ENCODE results near the gene CHERP. TPM values are rescaled to one million over a fixed set of nuclear protein-coding genes. Genes with fewer than 3 reads are reported as not detected.

The CHERP gene
- total and polyA plus RNA-seq, 2 of the 4 experiments (the other 2 are of a cell fraction): 0.54 to 13.5 TPM

DNA sequence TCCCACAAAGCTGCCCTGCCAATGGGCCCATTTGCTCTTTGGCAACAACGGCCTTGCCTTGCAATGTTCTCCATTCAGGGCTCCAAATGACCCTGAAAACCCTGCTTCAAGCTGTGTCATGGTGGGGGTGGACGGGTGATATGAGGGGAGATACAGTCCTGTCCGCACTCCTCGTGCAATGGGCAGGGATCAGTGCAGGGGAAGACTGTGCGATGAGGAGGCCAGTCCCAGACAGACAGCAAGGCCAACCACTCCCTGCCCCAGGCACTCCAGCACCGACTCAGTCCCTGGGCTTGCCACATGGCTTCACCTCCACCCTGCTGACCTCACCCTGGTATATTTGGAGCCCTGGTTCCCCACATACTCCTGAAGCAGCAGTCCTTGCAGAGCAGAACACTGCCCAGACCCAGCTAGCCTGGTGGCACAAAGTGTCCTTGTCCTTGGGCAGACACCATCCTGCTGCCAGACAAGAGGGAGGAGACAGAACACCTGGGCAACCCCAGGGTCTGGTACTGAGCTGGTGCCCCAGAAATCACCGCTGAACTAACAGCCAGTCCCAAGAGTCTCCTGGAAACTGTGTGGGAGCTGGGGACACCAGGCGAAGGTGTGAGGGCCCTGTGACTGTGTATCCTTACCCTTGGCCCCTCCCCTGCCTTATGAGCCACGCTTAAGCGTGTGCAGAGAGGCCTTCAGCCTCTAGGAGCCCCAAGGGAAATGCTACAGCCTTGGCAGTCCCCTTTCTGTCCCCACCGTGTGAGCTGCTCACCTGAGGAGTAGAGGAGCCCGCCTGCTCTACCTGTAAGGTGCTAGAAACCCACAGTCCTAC, 39.1 kb upstream of the CHERP start:
- peaks cover 18% of the 10 kb centered on the region for H3K36me3 ChIP-seq (ENCODE audit: control insufficient read depth, insufficient read depth, low read length)

More for the DNA sequence above, 39.1 kb upstream of the CHERP start:
- H3K56ac ChIP-seq (ENCODE audit: extremely low read depth, insufficient read depth, low read length): no peak overlapping the region
- H3K9me1 ChIP-seq (ENCODE audit: insufficient read depth, low read length): peaks cover 36% of the 10 kb centered on the region
- CTCF ChIA-PET: no interaction called here
- ATAC-seq (ENCODE audit: low read depth) (no peak), DNase-seq (no peak)
- H4K20me1 ChIP-seq (ENCODE audit: insufficient read depth, low read length): peaks cover 94% of the 10 kb centered on the region
- 85% methylated on average over 3 of the region's 12 CpGs; no CpG with 5 or more reads in 1 of the 2 experiments for WGBS, 2 experiments (ENCODE audit: extremely low coverage in 2 of 2, insufficient read length in 1 of 2)
- H2AFZ ChIP-seq (replicated peaks; ENCODE audit: low read length, poor library complexity): no peak overlapping the region
- H3K4me3 ChIP-seq (ENCODE audit: insufficient read depth, low read depth, low read length): no peak overlapping the region
- H4K5ac ChIP-seq (ENCODE audit: low read depth, low read length): no peak overlapping the region
- H3K14ac ChIP-seq (replicated peaks; ENCODE audit: low read depth, low read length): no peak overlapping the region
- no TSS peak for BruUV-seq (replicated peaks)
- no peak overlapping the region for H4K8ac ChIP-seq (ENCODE audit: low read depth in 2 of 2, low read length in 2 of 2)
- H3K27me3 ChIP-seq (ENCODE audit: control insufficient read depth, insufficient read depth, low read length): no peaks in the 10 kb centered on the region
- H2BK15ac ChIP-seq (ENCODE audit: low read depth, low read length): no peak overlapping the region; the same call in 2 of the 3 replicates
- in situ Hi-C loops (cut with MboI; ENCODE audit: low sequenced_read_pairs) (loop anchor here (5.0 kb wide), 1 partner anchor 46 kb away; the partner anchor contains the start of gene MED26), dilution Hi-C loops (cut with HindIII; ENCODE audit: low sequenced_read_pairs, unreplicated experiment) (no loop called here), intact Hi-C loops (cut with micrococcal nuclease) (no loop called here)
- no peak overlapping the region for H2BK120ac ChIP-seq (ENCODE audit: low read depth, low read length)
- no peak for TF ChIP-seq MAZ (IDR thresholded peaks at IDR 0.05; ENCODE audit: borderline replicate concordance, low read depth, low read length)
- no peak overlapping the region for H3K4me2 ChIP-seq (ENCODE audit: low read depth, low read length)
- no peak overlapping the region for H3K27ac ChIP-seq (ENCODE audit: insufficient read depth, low read length)
- H2BK5ac ChIP-seq (ENCODE audit: low read depth, low read length, poor library complexity, severe bottlenecking): no peak overlapping the region
- peaks cover 40 to 89% of the 10 kb centered on the region in 2 experiments for H3K79me1 ChIP-seq (ENCODE audit: low read depth in 1 of 2, low read length in 2 of 2)
- no peak overlapping the region for H2BK20ac ChIP-seq (ENCODE audit: low read depth, low read length)
- no peak overlapping the region for H3K9ac ChIP-seq (ENCODE audit: low read depth, low read length)
- peaks cover 16% of the 10 kb centered on the region for H3K4me1 ChIP-seq (ENCODE audit: control insufficient read depth, insufficient read depth, low read length)
- no peak overlapping the region for H3K18ac ChIP-seq (ENCODE audit: low read depth, low read length)
- no peak overlapping the region for H3K4ac ChIP-seq (ENCODE audit: low read depth, low read length)
- no peak overlapping the region for H3K23ac ChIP-seq (ENCODE audit: low read depth, low read length)
- no peak overlapping the region for H4K91ac ChIP-seq (ENCODE audit: insufficient read depth, low read depth, low read length)
- no peak overlapping the region for H2AK5ac ChIP-seq (ENCODE audit: low read depth, low read length)
- POLR2A ChIA-PET (ENCODE audit: unreplicated experiment): no interaction called here
- peak overlapping the region; percentile 29 for H2AK9ac ChIP-seq (replicated peaks; ENCODE audit: low read depth, low read length, poor library complexity)
- no peaks in the 10 kb centered on the region for H3K9me3 ChIP-seq (ENCODE audit: control insufficient read depth, insufficient read depth, low read length)
